ENCODE measurements around the gene POLA2.

The POLA2 gene

DNA sequence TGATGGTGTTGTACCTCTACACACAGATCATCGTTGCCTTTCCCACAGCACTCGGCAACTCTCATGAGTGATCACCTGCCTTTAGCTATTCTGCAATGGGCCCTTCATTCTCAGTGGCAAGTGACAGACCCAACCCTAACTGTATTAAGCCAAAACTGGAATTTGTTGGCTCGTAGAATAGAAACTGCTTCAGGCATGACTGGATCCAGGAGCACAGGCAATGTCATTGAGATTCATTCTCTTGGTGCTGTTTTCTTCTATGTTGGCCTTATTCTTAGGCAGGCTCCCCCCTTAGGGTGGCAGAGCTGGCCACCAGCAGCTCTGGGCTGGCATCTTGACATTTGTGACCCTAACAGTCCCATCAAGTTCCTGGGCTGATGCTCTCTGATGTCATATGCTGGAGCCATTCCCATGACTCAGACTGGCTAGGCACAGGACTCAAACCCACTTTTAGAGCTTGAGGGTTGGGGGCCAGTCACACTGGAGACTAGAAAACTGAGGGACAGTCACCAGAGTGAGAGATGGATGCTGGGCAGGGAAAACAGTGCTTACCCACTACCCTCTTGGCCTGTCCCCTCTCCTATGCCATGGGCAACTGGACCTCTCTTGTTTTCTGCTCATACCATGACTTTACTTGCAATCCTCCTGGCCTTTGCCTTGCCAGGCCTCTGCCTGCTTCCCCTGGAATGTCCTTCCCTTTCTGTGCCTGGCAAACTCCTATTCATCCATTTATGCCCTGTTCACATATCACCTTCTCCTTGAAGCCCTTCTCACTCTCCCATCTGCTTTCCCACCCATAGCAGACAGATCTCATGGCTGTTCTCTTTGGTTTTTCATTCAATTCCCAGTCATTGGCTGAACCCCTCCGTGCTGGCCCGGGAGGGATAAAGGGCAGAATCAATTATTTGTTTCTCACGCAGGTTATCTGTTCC lies 45.8 kb downstream of the POLA2 start:
- DNase-seq (ENCODE audit: low read depth in 3 of 3), result no peak

GRCh38 chr11:65308281-65308891 lies 46.6 kb downstream of the POLA2 start:
- no peak for DNase-seq (ENCODE audit: low read depth in 3 of 3)

GRCh38 chr11:65309006-65309405 lies 47.2 kb downstream of the POLA2 start:
- no peak for DNase-seq (ENCODE audit: low read depth in 3 of 3)

DNA sequence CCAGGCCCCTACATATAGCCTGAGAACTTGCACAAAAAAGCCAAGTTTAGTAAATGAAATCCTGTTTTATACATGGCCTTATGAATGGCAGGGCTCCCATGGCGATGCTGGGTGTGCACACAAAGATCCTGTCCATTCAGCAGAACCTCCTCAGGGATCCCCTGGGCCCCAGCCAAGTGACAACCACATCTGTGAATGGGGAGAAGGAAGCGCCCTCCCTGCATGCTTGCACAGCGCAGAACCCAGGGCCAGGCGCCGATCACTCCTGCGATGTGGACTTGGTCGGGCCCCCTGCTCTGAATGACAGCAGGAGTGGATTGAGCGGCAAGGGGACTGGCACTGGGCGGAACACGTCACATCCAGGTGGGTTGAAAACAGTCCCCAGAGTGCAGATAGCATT lies 48.5 kb downstream of the POLA2 start:
- no peak for DNase-seq (ENCODE audit: low read depth in 3 of 3)

GRCh38 chr11:65310736-65311135 lies 49.0 kb downstream of the POLA2 start:
- no peak for DNase-seq (ENCODE audit: low read depth in 3 of 3)

GRCh38 chr11:65311170-65311678 lies 49.5 kb downstream of the POLA2 start:
- DNase-seq (ENCODE audit: low read depth in 3 of 3), result no peak

- DNase-seq (ENCODE audit: low read depth in 3 of 3), result peak; percentile 41 to 81 (median 54)
Observed at GRCh38 chr11:65314501-65315203, 52.9 kb downstream of the POLA2 start, which contains the start of gene CDC42EP2. Gene CDC42EP2 (plus strand): TSS chr11:65314866. CDS start chr11:65320899, 6,033 bp downstream.

- peak; percentile 50 to 85 (median 65) for DNase-seq (ENCODE audit: low read depth in 3 of 3)
Observed at GRCh38 chr11:65315204-65315865, 53.6 kb downstream of the POLA2 start.

GRCh38 chr11:65315866-65316226 lies 54.1 kb downstream of the POLA2 start:
- no peak for DNase-seq (ENCODE audit: low read depth in 3 of 3)

GRCh38 chr11:65316227-65317024 lies 54.7 kb downstream of the POLA2 start:
- DNase-seq (ENCODE audit: low read depth in 3 of 3), result no peak

- no peak for DNase-seq (ENCODE audit: low read depth in 3 of 3)
Observed at GRCh38 chr11:65317025-65317786, 55.4 kb downstream of the POLA2 start.

DNA sequence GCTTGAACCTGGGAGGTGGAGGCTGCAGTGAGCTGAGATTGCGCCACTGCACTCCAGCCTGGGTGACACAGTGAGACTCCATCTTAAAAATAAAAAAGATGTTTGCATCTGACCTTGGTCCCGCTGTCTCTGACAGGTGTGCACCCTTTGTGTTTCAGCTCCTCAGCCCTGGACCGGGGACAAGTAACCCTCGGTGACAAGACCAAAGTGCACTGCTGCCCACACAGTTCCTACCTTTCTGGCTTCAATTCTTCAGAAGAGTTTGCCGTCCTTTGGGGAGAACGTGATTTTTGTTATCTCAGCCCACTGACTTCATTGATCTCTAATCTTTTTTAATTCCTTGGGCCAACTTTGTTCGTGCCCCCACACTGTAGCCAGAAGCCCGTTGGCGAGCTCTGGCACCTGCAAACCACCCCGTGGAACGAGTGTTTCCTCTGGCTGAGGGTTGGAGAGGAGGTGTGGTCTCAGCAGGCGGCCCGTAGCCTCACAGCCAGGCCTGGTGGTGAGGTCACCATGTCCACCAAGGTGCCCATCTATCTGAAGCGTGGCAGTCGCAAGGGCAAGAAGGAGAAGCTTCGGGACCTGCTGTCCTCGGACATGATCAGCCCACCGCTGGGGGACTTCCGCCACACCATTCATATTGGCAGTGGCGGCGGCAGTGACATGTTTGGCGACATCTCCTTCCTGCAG lies 58.8 kb downstream of the POLA2 start:
- no peak for DNase-seq (ENCODE audit: low read depth in 3 of 3)

DNA sequence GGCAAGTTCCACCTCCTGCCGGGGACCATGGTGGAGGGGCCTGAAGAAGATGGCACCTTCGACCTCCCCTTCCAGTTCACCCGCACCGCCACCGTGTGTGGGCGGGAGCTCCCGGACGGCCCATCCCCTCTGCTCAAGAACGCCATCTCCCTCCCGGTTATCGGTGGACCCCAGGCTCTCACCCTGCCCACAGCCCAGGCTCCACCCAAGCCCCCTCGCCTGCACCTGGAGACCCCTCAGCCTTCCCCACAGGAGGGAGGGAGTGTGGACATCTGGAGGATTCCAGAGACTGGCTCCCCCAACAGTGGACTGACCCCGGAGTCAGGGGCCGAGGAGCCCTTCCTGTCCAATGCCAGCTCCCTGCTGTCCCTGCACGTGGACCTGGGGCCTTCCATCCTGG lies 59.3 kb downstream of the POLA2 start:
- DNase-seq (ENCODE audit: low read depth in 3 of 3), result no peak

GRCh38 chr11:65321828-65322485 lies 60.2 kb downstream of the POLA2 start:
- DNase-seq (ENCODE audit: low read depth in 3 of 3), result no peak

GRCh38 chr11:65323813-65324212 lies 62.1 kb downstream of the POLA2 start:
- no peak for DNase-seq (ENCODE audit: low read depth in 3 of 3)

DNA sequence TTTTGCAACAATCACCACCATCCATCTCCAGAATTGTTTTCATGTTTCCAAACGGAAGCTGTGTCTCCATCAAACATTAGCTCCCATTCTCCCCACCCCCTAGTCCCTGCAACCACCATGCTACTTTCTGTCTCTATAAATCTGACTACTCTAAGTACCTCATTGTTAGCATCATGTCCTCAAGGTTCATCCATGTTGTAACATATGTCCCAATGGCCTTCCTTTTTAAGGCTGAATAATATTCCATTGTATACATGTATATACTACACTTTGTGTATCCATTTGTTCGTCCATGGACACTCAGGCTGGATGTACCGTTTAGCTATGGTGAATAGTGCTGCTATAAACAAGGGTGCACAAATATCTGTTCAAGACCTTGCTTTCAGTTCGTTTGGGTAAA lies 63.7 kb downstream of the POLA2 start:
- DNase-seq (ENCODE audit: low read depth in 3 of 3), result no peak

DNA sequence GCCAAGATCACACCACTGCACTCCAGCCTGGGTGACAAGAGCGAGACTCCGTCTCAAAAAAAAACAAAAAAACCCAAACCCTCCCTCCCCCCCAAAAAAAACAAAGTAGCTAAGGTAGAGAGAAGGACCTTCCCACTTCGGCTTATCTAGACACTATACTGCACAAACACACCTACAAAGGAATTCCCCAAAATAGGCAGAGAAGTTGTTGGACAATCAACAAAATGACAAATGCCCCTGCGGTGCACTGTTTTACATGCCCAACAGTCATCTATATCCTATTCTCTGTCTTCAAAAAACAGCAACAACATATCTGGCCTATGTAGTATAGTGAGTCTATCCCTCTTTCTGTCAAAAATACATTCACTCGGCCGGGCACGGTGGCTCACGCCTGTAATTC lies 65.3 kb downstream of the POLA2 start:
- no peak for DNase-seq (ENCODE audit: low read depth in 3 of 3)

DNA sequence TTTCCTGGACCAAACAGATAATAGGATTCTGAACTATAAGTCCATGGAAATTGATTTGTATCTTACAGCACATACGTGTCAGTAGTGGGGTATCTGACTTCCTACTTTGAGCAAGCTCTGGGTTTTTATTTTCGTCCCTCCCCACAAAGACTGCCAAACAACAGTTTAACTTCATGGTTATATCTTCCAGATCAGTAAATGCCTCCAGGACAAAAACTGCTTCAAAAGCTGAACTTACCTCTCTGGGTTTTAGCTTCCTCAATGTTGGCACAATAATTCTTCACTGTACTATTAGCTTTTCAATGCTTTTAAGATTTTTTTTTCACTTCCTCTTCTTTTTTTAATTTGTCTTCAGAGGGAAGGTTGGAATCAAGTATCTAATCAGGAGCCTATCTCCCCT lies 67.7 kb downstream of the POLA2 start:
- DNase-seq (ENCODE audit: low read depth in 3 of 3), result no peak

DNA sequence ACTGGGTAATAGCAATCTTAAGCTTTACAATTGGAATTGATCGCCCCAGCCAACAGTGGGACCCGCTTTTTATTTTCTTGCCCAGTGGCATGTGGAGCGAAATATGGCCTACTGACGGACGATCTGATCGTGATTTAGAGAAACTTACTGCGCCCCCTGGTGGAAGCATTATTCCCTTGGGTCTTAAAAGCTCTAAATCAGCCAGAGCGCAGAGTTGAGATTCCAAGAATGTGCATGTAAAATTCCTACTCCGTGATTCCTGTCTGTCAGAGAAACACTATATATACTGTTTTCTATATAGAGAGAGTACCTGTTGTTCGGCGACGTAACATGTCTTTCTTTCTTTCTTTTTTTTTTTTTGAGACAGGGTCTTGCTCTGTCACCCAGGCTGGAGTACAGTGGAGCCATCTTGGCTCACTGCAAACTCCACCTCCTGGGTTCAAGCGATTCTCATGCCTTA lies 68.2 kb downstream of the POLA2 start:
- DNase-seq (ENCODE audit: low read depth in 3 of 3), result peak; percentile 65 to 91 (median 84)

Measured in stimulated activated CD4-positive, alpha-beta T cell treated with anti-CD3 and anti-CD28 coated beads, TNF-alpha, amount 100 ng/mL, for 48 hours (primary cell).